DMS79 (cell line): ENCODE results near the gene IWS1.
A peak's percentile ranks its signal among the peaks of the same experiment; 100 is the strongest.
"Not testable (repeated sequence)": the region's sequence is repeated elsewhere in the genome, so short reads cannot be mapped to it uniquely, and the experiment has no call there.

Experiments
- DNase-seq: peaks from one replicate; lab custom pipeline; 2025; lab: John Stamatoyannopoulos, UW

The IWS1 gene

DNA sequence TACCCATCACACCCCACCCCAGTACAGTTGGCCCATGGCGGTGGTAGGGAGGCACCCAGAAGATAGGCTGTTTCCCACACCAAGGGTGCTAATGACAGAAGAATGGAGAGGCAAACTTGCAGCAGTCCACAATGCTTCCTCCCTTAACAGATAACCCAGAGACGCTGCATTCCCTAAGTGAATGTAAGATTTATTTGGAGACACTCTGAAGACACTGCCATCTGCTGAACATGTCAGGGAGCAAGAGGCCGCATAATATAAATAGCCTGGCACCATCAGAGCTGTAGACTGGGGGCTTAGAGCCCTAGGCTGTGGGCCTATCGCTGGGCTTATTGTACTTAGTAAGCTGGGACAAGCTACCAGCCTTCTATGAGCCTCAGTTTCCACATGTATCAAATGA, 2.2 kb upstream of the IWS1 start:
- no peak for DNase-seq

- no peak for DNase-seq
These were observed 914 bp upstream of the IWS1 start for GRCh38 chr2:127527001-127527804.

- no peak for DNase-seq
These were observed 578 bp downstream of the IWS1 start for GRCh38 chr2:127525691-127526131.

DNA sequence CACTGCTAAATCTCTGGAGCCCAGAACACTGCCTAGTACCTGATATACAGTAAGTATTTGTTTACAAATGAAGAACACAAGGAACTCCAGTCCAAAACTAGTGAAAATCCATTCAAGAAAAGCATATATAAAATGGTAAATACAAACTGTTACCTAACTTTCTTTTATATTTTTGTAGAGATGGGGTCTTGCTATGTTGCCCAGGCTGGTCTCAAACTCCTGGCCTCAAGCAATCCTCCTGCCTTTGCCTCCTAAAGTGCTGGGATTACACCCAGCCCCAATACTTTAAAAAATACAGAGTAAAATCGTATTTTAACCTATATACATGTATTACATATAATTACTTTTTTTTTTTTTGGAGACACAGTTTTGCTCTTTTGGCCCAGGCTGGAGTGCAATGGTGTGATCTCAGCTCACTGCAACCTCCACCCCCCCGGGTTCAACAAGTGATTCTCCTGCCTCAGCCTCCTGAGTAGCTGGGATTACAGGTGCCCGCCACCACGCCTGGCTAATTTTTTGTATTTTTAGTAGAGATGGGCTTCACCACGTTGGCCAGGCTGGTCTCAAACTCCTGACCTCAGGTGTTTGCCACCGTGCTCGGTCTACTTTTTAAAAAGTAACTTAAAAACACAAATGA, 2.0 kb downstream of the IWS1 start:
- not testable (repeated sequence) for DNase-seq

GRCh38 chr2:127523269-127523939, 2.9 kb downstream of the IWS1 start:
- no peak for DNase-seq

DNA sequence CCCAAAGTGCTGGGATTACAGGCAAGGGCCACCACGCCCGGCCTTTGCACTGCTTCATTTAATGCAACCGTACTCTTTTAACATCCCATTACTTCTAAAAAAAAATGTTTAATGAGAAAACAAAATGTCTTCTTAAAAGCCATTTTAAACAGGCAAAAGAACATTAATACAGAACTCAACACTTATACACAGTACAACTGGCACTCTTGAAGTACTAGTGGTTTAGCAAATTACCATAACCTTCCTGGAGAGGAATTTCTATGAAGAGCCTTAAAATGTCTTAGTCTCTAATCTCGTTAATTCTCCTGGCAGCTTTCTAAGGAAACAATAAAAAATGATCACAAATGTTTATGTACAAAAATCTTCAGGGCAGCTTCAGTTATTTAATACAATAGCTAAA, 5.9 kb downstream of the IWS1 start:
- no peak for DNase-seq

- DNase-seq = no peak
These were observed 8.8 kb downstream of the IWS1 start for GRCh38 chr2:127517465-127517864.

DNA sequence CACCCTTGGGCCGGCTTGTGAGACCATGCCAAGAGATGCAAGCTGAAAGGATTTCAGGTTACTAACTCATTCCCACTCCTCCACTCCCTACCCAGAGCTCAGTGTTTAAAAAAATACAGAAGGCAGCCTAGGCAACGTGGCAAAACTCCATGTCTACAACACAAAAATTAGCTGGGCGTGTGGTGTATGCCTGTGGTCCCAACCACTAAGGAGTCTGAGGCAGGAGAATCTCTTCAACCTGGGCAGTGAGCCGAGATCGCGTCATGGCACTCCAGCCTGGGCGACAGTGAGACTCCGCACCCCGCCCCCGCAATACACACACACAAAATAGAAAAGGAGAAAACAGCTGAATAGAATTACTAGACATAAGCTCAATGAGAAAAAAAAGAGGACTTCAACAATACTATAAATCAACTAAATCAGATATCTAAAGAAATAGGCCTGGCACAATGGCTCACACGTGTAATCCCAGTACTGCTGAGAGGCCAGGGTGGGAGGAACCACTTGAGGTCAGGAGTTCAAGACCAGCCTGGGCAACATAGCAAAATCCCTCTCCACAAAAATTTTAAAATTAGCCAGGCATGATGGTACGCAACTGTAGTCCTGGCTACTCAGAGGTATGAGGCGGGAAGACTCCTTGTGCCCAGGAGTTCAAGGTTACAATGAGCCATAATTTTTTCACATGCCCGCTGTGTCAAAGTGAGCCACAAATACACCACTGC, 10.1 kb downstream of the IWS1 start:
- DNase-seq = no peak

- DNase-seq = no peak
These were observed 10.8 kb downstream of the IWS1 start for GRCh38 chr2:127515383-127515915.

- DNase-seq = no peak
These were observed 11.8 kb downstream of the IWS1 start for GRCh38 chr2:127514485-127514884.

GRCh38 chr2:127514076-127514475, 12.2 kb downstream of the IWS1 start:
- no peak for DNase-seq

- no peak for DNase-seq
These were observed 13.9 kb downstream of the IWS1 start for GRCh38 chr2:127512362-127512761.

DNA sequence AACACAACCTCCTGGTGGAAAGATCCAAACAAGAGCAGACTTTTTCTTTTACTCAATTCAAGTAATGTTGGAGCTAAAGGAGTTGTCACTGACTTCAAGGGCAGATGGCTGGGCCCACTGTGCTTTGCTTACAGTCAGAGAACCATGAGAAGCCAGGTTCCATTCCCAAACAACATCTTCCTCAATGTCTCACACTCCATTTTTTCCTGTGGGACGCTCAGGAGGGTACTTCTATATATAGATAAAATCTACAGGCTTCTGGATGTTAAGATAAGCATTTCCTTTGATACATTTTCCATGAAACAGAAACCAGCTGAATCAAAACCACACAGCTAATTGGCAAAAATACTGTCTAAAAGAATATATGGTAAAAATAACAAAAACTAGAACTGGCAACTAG, 14.4 kb downstream of the IWS1 start:
- DNase-seq = no peak

DNA sequence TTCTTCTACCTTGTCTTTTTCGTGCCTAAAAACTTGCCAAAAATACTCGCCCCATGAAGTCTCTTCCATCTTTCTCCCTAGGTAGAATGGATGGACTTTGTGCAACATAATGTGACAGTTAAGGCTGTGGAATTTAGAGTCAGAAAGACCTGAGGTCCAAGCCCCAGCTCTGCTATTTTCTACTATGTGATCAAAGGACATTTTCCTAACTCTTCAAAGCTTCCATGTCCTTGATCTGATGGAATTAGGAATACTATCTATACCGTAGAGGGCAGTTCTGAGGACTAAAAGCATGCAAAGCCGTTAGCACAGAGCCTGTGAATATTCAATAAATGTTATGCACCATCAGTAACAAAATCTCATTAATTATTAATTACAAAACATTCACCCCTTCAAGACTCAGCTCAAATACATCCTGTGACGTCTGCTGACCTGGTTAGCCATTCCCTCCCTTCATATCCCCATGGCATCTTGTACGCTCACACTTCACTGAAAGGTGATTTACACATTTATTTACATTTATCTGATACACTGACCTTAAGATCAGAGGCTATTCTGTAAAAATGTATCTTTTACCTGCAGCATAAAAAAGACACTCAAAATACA, 15.1 kb downstream of the IWS1 start:
- no peak for DNase-seq

DNA sequence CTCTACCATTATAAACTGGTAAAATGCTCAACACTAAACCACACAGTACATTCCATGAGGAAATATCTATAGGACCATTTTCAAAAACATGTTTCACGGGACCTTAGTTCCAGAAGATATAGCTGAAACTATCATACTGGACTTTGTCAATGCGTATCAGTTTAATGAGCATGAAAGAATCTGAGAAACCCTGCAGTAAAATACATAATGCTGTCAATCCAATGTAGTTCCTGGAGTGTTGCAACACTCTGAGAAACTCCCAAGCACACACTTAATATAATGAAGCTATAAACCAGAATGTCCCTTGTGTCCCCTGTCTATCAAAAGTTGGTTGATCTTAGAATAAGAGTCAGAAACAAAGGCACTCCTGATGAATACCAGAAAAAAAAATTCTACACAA, 16.2 kb downstream of the IWS1 start:
- no peak for DNase-seq

- DNase-seq = peak; percentile 53
These were observed 17.7 kb downstream of the IWS1 start for GRCh38 chr2:127508631-127509034.

DNA sequence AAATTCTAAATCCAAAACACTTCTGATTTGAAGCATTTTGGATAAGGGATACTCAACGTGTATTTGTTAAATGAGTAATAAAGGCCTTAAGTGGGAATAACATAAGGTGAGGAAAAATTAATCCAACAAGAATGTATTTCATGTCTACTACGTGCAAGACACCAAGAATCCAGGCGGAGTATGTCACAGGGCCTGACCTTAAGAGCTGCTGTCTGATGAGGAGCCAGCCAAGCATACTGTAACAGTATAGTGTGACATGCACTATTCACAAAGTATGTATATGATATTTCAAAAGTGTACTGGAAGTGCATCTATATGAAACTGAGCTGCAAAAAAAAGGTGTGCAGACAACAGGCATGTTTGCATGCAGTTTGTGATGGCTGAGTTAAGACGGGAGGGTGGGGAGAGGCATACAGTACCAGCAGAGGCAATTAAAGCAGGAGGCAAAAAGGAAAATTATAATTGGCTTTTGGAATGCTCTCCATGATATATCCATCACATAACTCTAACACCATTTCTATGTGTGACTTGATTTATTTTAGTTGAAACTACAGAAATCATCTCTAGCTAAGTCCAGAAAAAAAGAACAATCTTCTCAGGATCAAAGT, 18.2 kb downstream of the IWS1 start:
- no peak for DNase-seq

- no peak for DNase-seq
These were observed 19.8 kb downstream of the IWS1 start for GRCh38 chr2:127506510-127506909.

- DNase-seq = no peak
These were observed 21.5 kb downstream of the IWS1 start for GRCh38 chr2:127504552-127505430.

DNA sequence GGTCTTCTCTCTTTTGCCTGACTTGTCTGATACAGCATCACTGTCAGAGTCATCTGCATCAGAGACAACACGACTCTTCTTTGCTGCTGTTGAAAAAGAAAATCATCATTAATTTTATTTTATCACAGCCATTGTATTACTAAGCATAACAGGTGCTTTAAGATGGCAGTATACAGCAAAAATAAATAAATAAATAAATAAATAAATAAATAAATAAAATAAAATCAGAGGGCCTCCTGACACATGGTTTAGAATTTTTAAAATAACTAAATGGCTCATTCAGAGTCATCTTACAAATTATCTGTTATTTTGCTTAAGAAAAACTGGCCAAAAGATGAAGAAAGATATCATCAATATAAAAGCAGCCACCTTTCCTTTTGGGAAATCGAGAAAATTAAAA, 22.8 kb downstream of the IWS1 start:
- DNase-seq = no peak
